Activated T-cell treated with anti-CD3 and anti-CD28 coated beads, Interleukin-2, amount 50 U/mL, for 1 hour (primary cell): ENCODE results near the gene ESRRA.
"Not testable (repeated sequence)": the region's sequence is repeated elsewhere in the genome, so short reads cannot be mapped to it uniquely, and the experiment has no call there.

Experiments used
- DNase-seq: peaks from one replicate; pipeline ENCODE4 v3.0.0-alpha.2; 2020

Gene ESRRA

GRCh38 chr11:64314146-64314804, 9.0 kb downstream of the ESRRA start:
- DNase-seq = no peak

DNA sequence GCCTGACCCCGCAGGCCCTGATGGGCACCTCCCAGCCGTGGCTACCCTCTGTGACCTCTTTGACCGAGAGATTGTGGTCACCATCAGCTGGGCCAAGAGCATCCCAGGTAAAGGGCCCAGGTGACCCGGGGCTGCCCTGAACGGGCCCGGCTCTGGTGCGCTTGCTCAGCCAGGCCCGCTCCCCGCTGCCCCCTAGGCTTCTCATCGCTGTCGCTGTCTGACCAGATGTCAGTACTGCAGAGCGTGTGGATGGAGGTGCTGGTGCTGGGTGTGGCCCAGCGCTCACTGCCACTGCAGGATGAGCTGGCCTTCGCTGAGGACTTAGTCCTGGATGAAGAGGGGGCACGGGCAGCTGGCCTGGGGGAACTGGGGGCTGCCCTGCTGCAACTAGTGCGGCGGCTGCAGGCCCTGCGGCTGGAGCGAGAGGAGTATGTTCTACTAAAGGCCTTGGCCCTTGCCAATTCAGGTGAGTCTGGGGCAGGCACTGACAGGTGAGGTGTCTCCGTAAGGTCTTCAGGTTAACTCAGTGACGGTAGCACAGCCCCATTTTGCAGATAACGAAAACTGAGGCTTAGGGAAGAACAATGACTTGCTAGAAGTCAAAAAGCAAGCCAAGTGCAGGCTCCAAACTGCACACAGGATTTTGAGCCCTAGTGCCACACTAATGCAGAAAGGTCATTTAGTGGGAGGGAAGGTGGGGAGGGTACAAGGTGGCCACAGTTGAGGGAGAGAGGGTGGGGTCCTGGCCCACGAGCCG, 9.7 kb downstream of the ESRRA start:
- no peak for DNase-seq

GRCh38 chr11:64315667-64316526, 10.6 kb downstream of the ESRRA start:
- not testable (repeated sequence) for DNase-seq

DNA sequence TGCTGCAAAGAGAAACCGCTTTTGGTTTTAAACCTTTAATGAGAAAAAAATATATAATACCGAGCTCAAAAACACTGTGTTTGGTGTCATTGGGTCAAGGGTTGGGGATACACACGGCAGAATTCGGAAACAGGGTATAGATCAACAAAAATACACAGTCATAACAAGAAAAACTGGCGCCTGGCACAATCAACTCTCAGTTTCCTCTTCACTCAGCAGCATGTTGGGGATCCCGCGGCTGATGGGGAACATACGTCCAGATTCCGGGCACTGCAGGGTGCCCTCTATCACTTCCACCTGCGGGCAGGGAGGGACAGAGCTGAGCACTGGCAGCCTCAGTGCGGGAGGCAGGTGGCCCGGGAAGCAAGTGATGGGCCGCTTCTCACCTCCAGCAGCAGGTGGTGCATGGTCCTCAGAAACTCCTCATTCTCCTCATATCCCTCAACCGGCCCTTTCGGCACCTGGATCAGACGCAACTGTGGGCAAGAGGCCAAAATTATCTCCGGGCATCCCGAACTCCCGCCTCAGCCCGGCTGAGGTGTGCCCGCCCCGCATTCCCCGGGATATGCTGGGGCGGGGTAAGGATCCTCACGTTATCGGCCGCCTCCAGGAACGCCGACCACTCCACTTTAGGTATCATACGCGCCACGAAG, 11.5 kb downstream of the ESRRA start:
- DNase-seq = no peak

DNA sequence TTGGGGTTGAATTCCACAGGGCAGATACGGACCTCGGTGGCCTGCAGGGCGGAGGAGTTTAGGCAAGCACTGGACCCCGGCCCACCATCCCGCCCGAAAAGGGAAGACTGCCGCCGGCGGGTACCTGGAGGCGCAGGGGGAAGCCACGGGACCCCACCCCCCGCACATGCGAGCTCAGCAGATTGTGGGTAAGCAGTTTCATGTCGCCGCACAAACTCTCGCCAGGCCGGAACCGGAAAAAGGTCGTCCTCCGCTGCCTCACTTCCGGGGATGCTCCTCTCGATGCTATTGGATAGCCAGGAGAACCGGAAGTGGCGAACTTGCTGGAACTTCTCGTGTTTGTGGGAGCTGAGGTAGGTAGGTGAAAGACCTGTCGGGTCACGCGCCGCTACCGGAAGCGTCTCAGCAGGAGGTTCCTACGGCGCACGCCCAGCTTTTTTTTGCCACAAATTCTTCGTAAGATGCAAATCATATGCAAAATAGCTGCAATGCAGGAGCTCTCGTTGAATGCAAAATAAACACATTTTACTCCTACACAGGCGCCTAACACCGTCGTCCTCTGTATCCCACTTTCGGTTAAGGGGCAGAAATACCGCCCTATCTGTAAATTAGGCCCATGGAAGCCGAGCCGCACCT, 12.1 kb downstream of the ESRRA start, which contains the start of gene TRMT112:
Gene TRMT112, minus strand, starts transcription at position 235 of the 636 bp plus-strand sequence. Its CDS starts 33 bp downstream, at position 202.
- DNase-seq = peak; percentile 87

DNA sequence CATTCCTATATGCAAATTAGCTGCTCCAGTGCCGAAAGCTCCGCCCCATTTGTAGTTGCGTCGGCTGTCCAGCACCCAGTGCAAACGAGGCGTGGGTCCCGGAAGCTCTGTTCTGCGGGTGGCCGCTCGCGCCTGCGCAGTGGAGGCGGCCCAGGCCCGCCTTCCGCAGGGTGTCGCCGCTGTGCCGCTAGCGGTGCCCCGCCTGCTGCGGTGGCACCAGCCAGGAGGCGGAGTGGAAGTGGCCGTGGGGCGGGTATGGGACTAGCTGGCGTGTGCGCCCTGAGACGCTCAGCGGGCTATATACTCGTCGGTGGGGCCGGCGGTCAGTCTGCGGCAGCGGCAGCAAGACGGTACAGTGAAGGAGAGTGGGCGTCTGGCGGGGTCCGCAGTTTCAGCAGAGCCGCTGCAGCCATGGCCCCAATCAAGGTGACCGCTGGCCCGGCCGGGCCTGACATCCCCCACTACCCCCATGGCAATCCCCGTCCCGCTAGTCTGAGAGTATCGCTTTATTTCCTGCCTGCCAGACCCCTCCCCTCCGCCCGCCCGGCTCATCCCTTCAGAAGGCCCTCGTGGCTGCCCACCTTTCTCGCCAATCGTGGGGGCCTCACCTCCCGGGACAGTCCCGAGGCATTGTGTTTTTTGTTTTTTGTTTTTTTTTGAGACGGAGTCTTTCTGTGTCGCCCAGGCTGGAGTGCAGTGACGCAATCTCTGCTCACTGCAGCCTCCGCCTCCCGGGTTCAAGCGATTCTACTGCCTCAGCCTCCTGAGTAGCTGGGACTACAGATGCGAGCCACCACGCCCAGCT, 12.8 kb downstream of the ESRRA start, which contains the start of gene PRDX5:
Gene PRDX5, plus strand, starts transcription at position 161 of the 805 bp plus-strand sequence. Its CDS starts 95 bp downstream, at position 256.
- peak; percentile 94 for DNase-seq

- no peak for DNase-seq
Observed at GRCh38 chr11:64318766-64319761, 13.7 kb downstream of the ESRRA start.

GRCh38 chr11:64320556-64320955, 15.2 kb downstream of the ESRRA start:
- DNase-seq = no peak

GRCh38 chr11:64321026-64321425, 15.7 kb downstream of the ESRRA start:
- no peak for DNase-seq

DNA sequence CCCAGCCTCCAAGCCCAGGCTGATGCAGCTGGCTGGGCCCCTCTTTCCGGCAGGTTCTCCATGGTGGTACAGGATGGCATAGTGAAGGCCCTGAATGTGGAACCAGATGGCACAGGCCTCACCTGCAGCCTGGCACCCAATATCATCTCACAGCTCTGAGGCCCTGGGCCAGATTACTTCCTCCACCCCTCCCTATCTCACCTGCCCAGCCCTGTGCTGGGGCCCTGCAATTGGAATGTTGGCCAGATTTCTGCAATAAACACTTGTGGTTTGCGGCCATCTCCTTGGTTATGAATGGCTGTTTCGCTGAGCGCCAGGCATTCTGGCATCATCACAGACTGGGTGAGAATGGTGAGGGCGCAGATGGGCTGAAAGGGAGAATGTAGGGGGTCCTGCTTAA, 16.2 kb downstream of the ESRRA start:
- no peak for DNase-seq

DNA sequence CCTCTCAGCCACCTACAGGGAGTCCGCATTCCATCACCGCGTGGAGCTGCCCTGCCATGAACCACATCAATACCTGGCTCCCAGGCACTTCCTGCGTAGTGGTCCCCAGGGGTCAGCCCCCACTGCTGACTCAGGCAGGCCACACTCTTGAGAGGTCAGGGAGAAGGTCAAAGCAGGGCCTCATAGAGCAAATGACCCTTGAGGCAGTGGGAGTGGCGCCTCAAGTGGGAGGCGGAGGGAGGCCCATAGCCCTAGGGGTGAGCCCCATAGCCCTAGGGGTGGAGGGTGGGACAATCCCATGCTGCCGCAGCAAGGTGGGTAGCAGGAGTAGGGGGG, 17.6 kb downstream of the ESRRA start:
- no peak for DNase-seq

GRCh38 chr11:64323373-64323772, 18.0 kb downstream of the ESRRA start:
- DNase-seq = no peak

DNA sequence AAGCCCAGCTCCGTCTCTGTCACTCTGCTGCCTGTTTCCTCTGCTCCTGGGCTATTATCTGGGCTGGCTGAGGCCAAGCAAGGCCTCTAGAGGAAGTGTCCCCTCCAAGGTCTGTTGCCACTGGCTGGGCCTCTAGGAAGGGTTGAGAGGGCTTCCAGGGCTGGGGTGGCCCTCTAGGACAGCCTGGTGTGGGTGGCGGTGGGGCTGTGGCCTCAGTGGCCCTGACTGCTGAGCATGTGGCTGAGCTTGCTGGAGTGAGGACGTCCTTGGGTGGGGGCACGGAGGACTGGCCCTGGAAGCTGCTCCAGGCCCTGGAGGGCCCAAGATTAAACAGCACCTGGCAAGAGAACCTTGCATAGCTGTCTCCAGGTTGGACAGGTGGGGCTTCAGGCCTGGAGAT, 18.7 kb downstream of the ESRRA start:
- not testable (repeated sequence) for DNase-seq

DNA sequence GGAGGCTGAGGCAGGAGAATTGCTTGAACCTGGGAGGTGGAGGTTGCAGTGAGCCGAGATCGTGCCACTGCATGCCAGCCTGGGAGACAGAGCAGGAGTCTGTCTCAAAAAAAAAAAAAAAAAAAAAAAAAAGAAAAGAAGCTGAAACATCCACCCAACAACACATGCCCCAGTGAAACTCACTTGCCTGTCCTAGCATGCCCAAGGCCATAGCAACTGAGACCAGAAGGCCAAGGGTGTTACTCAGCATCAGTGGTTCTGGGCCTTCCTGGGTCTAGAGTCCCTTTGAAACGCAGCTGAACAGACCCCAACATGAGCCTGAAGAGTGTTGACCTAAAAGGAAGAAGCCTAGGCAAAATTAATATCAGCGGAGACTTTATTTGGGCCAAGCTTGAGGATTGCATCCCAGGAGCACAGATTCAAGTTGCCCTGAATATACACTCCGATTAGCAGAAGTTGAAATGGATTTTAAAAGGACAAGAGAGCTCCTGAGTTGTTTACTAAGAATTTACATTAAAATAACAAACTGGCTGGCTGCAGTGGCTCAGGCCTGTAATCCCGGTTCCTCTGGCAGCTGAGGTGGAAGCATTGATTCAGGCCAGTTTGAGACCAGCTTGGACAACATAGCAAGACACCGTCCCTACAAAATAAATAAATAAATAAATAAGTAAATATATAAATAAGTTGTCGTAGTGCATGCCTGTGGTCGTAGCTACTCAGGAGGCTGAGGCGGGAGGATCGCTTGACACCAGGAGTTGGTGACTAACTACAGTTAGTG, 19.6 kb downstream of the ESRRA start:
- DNase-seq = no peak

DNA sequence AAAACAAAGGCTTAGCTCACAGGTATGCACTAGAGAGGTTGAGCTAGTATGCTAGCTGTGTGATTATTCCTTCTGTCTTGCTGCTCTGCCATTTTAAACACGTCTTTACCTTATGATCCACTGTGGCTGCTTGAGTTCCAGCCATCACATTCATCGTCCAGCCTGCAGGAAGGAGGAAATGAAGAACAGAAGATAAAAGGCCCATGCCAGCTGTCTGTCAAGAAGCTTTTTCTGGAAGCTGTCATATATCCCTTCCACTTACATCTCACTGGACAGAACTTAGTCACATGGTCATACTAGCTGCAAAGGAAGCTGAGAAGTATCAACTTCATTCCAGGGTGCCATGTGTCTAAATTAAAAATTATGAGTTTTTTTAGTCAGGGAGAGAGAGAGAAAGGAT, 22.1 kb downstream of the ESRRA start:
- DNase-seq = no peak

GRCh38 chr11:64327993-64328392, 22.7 kb downstream of the ESRRA start:
- DNase-seq = no peak

- no peak for DNase-seq
Observed at GRCh38 chr11:64330888-64331287, 25.6 kb downstream of the ESRRA start.

DNA sequence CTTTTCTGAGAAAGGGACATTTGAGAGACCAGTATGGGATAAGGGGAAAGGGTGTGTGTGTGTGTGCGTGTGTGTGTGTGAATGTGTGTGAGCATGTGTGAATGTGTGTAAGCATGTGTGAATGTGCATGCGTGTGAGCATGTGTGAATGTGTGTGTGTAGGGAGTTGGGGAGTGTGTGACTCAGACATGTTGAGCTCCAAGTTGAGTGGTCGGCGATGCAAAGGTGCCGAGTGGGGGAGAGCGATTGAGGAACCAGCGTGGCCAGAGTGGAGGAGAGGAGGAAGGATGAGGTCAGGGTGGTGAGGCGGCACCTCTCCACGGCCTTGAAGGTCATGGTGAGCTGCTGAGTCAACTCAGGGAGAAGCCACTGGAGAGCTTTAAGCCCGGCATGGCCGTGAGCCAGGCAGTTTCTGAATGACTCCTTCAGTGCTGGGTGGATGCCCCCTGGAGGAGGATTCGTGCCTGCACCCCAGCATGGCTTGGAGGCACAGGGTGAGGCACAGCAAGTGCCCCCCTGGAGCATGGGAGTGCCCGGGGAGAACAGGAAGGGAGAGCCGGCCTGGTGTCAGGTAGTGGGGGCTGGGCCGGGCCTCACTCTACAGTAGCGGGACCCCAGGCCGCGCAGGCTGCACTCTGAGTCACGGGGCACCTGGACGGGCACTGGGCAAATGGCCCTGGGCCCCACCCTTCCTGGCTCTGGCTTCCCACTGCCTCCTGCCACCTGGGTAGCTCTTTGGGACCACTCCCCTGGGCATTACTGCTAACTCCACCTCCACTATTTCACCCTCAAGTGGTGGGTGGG, 26.4 kb downstream of the ESRRA start:
- peak; percentile 73 for DNase-seq

- DNase-seq = no peak
Observed at GRCh38 chr11:64333556-64333955, 28.2 kb downstream of the ESRRA start.
